A673 (cell line): ENCODE measurements around the gene PIANP.

Experiments
- EZH2 ChIP-seq: fragments of 200-600 bp; sonication (generic); IDR thresholded peaks from 2 replicates; pipeline ENCODE4 v1.6.1; 2017; ENCODE audit warnings: borderline replicate concordance, low read depth, mild to moderate bottlenecking, mixed read lengths, antibody characterized with exemption, low read length; ENCODE audit not compliant: poor library complexity, severe bottlenecking
- TF ChIP-seq, protein P1 (sequence below): fragments of 300-800, 200-600 bp; sonication (generic); conservative IDR thresholded peaks from 2 replicates; pipeline ENCODE4 v1.5.1; 2017; ENCODE audit warnings: low read depth, mild to moderate bottlenecking, antibody characterized with exemption, low read length, moderate library complexity, mixed read lengths

DNA sequence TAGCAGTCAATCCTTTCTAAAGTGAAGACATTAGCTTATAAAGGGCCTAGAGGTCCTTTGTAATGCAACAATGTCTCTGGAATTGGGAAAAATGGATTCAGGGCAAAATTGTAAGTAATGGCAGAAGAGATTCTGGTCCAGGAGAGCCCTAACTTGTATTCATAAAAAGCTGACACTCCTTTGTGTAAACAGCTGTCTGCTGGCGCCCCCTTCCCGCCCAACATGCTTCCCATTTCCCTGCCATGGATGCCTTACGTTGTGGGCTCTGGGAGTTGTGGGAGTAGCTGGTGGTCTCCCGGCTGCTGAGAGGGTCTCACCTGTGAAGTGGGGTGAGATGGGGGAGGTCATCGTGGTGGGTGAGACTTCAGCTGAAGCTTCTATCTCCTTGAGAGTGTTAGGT lies 55.7 kb downstream of the PIANP start:
- TF ChIP-seq, protein P1, sequence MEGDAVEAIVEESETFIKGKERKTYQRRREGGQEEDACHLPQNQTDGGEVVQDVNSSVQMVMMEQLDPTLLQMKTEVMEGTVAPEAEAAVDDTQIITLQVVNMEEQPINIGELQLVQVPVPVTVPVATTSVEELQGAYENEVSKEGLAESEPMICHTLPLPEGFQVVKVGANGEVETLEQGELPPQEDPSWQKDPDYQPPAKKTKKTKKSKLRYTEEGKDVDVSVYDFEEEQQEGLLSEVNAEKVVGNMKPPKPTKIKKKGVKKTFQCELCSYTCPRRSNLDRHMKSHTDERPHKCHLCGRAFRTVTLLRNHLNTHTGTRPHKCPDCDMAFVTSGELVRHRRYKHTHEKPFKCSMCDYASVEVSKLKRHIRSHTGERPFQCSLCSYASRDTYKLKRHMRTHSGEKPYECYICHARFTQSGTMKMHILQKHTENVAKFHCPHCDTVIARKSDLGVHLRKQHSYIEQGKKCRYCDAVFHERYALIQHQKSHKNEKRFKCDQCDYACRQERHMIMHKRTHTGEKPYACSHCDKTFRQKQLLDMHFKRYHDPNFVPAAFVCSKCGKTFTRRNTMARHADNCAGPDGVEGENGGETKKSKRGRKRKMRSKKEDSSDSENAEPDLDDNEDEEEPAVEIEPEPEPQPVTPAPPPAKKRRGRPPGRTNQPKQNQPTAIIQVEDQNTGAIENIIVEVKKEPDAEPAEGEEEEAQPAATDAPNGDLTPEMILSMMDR = peak; percentile 57
- TF ChIP-seq EZH2 = no peak
